ENCODE data around the gene RNF146. TPM values are rescaled to one million over a fixed set of nuclear protein-coding genes. Genes with fewer than 3 reads are reported as not detected.

The RNF146 gene
- total and polyA plus RNA-seq, 4 donors, result 11.5 to 32.7 (median 15.9) TPM

DNA sequence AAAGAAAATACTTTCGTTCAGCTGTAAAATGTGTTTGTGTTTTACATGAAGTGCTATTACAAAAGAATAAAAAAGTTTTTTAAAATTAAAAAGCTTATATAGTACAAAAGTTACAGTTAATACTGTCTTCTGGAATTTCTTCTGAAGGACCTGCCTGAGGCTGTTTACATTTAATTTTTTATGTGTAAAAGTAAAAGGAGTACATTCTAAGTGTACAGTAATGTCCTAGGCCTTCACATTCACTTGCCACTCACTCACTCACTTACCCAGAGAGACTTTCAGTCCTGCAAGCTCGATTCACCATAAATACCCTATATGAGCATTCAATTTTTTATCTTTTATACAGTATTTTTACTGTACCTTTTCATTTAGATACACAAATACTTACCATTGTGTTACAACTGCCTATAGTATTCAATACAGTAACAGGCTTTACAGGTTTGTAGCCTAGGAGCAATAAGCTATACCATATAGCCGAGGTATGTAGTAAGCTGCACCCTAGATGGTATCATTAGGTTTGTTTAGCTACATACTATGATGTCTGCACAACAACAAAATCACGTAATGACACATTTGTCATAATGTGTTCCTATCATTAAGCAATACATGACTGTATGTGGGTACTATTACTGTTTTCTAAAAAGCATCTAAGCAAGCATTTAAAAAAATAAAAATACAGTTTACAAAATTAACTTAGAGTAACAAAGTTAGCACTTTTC, 33.0 kb downstream of the RNF146 start:
- TF ChIP-seq, protein P1, sequence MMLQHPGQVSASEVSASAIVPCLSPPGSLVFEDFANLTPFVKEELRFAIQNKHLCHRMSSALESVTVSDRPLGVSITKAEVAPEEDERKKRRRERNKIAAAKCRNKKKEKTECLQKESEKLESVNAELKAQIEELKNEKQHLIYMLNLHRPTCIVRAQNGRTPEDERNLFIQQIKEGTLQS (IDR thresholded peaks at IDR 0.05), result no peak
- TF ChIP-seq RAD21 (IDR thresholded peaks at IDR 0.05) (no peak), FOXA2 (IDR thresholded peaks at IDR 0.05) (no peak), HNF4G (IDR thresholded peaks at IDR 0.05) (no peak), HNF4A (conservative IDR thresholded peaks at IDR 0.05) (no peak), RXRA (IDR thresholded peaks at IDR 0.05) (no peak), SP1 (IDR thresholded peaks at IDR 0.05) (no peak), NR2F2 (IDR thresholded peaks at IDR 0.05) (no peak), EGR1 (IDR thresholded peaks at IDR 0.05; ENCODE audit: low read depth in 2 of 2) (no peak), JUND (IDR thresholded peaks at IDR 0.05) (no peak), YY1 (IDR thresholded peaks at IDR 0.05) (no peak), FOXA1 (IDR thresholded peaks at IDR 0.05) (no peak), TAF1 (conservative IDR thresholded peaks at IDR 0.05) (no peak), GABPA (IDR thresholded peaks at IDR 0.05 in 1 of 2, conservative IDR thresholded peaks at IDR 0.05 in 1 of 2) (no peak)
- TF ChIP-seq, protein P2, sequence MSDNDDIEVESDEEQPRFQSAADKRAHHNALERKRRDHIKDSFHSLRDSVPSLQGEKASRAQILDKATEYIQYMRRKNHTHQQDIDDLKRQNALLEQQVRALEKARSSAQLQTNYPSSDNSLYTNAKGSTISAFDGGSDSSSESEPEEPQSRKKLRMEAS (IDR thresholded peaks at IDR 0.05), result no peak
- TF ChIP-seq, protein P3, sequence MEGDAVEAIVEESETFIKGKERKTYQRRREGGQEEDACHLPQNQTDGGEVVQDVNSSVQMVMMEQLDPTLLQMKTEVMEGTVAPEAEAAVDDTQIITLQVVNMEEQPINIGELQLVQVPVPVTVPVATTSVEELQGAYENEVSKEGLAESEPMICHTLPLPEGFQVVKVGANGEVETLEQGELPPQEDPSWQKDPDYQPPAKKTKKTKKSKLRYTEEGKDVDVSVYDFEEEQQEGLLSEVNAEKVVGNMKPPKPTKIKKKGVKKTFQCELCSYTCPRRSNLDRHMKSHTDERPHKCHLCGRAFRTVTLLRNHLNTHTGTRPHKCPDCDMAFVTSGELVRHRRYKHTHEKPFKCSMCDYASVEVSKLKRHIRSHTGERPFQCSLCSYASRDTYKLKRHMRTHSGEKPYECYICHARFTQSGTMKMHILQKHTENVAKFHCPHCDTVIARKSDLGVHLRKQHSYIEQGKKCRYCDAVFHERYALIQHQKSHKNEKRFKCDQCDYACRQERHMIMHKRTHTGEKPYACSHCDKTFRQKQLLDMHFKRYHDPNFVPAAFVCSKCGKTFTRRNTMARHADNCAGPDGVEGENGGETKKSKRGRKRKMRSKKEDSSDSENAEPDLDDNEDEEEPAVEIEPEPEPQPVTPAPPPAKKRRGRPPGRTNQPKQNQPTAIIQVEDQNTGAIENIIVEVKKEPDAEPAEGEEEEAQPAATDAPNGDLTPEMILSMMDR (IDR thresholded peaks at IDR 0.05; ENCODE audit: low read depth, low read length, missing input control), result no peak
- TF ChIP-seq, protein P4, sequence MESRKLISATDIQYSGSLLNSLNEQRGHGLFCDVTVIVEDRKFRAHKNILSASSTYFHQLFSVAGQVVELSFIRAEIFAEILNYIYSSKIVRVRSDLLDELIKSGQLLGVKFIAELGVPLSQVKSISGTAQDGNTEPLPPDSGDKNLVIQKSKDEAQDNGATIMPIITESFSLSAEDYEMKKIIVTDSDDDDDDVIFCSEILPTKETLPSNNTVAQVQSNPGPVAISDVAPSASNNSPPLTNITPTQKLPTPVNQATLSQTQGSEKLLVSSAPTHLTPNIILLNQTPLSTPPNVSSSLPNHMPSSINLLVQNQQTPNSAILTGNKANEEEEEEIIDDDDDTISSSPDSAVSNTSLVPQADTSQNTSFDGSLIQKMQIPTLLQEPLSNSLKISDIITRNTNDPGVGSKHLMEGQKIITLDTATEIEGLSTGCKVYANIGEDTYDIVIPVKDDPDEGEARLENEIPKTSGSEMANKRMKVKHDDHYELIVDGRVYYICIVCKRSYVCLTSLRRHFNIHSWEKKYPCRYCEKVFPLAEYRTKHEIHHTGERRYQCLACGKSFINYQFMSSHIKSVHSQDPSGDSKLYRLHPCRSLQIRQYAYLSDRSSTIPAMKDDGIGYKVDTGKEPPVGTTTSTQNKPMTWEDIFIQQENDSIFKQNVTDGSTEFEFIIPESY (IDR thresholded peaks at IDR 0.05), result no peak
- TF ChIP-seq, protein P5, sequence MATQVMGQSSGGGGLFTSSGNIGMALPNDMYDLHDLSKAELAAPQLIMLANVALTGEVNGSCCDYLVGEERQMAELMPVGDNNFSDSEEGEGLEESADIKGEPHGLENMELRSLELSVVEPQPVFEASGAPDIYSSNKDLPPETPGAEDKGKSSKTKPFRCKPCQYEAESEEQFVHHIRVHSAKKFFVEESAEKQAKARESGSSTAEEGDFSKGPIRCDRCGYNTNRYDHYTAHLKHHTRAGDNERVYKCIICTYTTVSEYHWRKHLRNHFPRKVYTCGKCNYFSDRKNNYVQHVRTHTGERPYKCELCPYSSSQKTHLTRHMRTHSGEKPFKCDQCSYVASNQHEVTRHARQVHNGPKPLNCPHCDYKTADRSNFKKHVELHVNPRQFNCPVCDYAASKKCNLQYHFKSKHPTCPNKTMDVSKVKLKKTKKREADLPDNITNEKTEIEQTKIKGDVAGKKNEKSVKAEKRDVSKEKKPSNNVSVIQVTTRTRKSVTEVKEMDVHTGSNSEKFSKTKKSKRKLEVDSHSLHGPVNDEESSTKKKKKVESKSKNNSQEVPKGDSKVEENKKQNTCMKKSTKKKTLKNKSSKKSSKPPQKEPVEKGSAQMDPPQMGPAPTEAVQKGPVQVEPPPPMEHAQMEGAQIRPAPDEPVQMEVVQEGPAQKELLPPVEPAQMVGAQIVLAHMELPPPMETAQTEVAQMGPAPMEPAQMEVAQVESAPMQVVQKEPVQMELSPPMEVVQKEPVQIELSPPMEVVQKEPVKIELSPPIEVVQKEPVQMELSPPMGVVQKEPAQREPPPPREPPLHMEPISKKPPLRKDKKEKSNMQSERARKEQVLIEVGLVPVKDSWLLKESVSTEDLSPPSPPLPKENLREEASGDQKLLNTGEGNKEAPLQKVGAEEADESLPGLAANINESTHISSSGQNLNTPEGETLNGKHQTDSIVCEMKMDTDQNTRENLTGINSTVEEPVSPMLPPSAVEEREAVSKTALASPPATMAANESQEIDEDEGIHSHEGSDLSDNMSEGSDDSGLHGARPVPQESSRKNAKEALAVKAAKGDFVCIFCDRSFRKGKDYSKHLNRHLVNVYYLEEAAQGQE (IDR thresholded peaks at IDR 0.05), result no peak
- DNase-seq (ENCODE audit: low spot score), result no peak
- H3K27ac ChIP-seq (ENCODE audit: low read depth in 1 of 2, low read length in 2 of 2), result no peak overlapping the region
- H3K9ac ChIP-seq (ENCODE audit: low read depth in 1 of 2, low read length in 2 of 2), result no peak overlapping the region
- no peak overlapping the region for H3K4me3 ChIP-seq (ENCODE audit: low read depth in 1 of 3, low read length in 3 of 3)
- no peaks in the 10 kb centered on the region for H3K27me3 ChIP-seq (ENCODE audit: control insufficient read depth in 4 of 4, insufficient read depth in 4 of 4, low read length in 3 of 4)
- H3K4me1 ChIP-seq (ENCODE audit: control insufficient read depth in 4 of 4, insufficient read depth in 4 of 4, low read length in 3 of 4), result peaks cover 0 to 2% (median under 1%) of the 10 kb centered on the region in 4 donors
- no peaks in the 10 kb centered on the region for H3K9me3 ChIP-seq (ENCODE audit: control insufficient read depth in 4 of 4, low read length in 3 of 4)
- peaks cover 0 to 2% (median 0%) of the 10 kb centered on the region in 4 donors for H3K36me3 ChIP-seq (ENCODE audit: control insufficient read depth in 4 of 4, insufficient read depth in 3 of 4, low read depth in 1 of 4, low read length in 3 of 4)
- 95% methylated on average over 4 of the region's 4 CpGs for WGBS

Measured in liver (tissue), 9 donors.